Activated CD4-positive, alpha-beta T cell treated with anti-CD3 and anti-CD28 coated beads, Interleukin-2, amount 50 U/mL, for 16 hours (primary cell): ENCODE results near the gene DNASE1L2.

Experiments
- DNase-seq: peaks from one replicate; pipeline ENCODE4 v3.0.0-alpha.2; 2020

The DNASE1L2 gene

GRCh38 chr16:2271848-2272461 is 35.7 kb downstream of the DNASE1L2 start:
- no peak for DNase-seq

- DNase-seq, result no peak
Measured at GRCh38 chr16:2273484-2273883, 37.2 kb downstream of the DNASE1L2 start.

- no peak for DNase-seq
Measured at GRCh38 chr16:2273931-2274330, 37.7 kb downstream of the DNASE1L2 start.

GRCh38 chr16:2275476-2276367 is 39.5 kb downstream of the DNASE1L2 start:
- no peak for DNase-seq

- no peak for DNase-seq
Measured at GRCh38 chr16:2276368-2277195, 40.3 kb downstream of the DNASE1L2 start.

DNA sequence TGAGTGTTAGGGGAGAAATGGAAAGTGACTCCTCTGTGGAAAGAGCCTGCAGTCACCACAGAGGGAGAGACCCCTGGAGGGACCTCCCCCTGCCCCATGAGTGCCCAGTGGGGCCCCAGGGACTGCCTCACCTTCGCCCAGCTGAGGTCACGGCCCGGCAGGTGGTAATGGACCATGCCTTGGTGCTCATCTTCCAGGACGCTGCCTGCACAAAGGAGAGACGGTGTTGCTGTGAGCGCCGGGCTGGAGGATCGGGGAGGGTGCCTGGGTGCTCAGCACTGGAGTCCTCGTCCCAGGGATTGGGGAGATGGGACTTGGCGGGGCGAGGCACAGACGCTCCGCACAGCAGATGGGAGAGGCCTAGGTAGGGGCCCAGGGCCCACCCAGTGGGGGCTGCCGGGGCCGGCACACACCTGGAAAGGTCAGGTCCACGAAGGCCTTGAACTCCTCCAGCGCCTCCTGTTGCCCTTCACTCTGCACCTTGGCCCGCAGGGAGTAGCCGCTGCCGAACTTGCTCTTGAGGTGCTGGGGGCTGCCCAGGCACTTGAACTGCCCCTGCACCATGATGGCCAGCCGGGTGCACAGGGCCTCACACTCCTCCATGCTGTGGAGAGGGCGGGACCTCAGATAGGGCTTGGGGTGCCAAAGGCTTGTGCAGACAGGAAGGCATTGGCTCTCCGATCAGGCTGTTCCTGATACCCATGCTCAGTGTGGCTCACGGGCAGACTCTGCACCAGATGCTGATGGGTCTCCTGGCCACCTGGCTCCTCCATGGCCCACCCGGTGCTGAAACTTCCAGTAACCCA is 41.4 kb downstream of the DNASE1L2 start:
- DNase-seq, result no peak

DNA sequence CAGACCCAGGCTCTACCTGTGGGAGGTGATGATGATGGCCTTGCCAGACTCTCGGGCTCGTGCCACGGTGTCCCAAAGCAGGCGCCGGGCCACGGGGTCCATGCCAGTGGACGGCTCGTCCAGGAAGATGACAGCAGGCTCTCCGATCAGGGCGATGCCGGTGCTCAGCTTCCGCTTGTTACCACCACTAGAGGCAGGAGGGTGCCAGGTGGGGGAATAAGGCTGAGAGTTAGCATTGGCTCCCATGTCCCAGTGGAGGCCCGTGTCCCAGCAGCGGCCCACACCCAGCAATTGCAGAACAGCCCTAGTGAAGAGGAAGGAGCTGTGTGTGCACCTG is 42.0 kb downstream of the DNASE1L2 start:
- DNase-seq, result no peak

DNA sequence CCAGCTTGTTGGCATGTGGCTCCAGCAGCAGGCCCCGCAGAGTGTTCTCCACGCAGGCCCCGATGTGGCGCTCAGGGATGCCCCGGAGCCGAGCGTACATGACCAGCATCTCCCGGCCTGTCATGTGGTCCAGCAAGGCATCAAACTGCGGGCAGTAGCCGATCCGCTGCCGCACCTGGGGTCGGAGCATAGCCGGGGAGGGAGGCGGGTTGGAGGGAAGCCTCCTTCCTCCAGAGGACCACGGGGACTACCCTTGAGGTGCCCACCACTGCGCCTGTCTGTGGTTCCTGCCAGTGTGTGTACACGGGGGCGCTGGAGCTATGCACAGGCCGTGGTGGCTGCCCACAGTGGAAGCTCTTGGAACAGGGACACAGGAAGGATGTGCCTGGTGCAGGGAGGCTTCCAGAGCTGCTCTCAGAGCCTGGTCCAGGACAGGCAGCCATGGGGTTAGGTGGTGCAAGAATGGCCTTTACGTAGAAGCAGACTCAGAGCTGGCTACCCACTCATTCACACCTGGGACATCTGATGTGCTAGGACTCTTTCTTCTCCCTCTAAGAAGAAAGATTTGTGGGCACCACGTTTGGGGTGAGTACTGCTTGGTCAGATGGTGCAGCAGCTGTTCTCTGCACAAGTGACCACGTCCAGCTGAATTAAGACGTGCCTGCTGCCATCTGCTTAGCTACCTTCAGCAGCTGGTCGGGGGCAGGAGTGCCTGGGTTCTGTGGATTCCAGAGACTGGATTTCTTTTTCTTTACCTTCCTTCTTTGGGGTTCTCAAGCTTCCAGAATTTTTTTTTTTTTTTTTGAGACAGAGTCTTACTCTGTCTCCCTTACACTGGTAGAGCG is 42.9 kb downstream of the DNASE1L2 start:
- DNase-seq, result no peak

- DNase-seq, result no peak
Measured at GRCh38 chr16:2280461-2280860, 44.2 kb downstream of the DNASE1L2 start.

- no peak for DNase-seq
Measured at GRCh38 chr16:2280981-2281542, 44.8 kb downstream of the DNASE1L2 start.

- DNase-seq, result no peak
Measured at GRCh38 chr16:2282262-2282661, 46.0 kb downstream of the DNASE1L2 start.

GRCh38 chr16:2282866-2283555 is 46.8 kb downstream of the DNASE1L2 start:
- DNase-seq, result no peak

- DNase-seq, result no peak
Measured at GRCh38 chr16:2284001-2284770, 47.9 kb downstream of the DNASE1L2 start.

DNA sequence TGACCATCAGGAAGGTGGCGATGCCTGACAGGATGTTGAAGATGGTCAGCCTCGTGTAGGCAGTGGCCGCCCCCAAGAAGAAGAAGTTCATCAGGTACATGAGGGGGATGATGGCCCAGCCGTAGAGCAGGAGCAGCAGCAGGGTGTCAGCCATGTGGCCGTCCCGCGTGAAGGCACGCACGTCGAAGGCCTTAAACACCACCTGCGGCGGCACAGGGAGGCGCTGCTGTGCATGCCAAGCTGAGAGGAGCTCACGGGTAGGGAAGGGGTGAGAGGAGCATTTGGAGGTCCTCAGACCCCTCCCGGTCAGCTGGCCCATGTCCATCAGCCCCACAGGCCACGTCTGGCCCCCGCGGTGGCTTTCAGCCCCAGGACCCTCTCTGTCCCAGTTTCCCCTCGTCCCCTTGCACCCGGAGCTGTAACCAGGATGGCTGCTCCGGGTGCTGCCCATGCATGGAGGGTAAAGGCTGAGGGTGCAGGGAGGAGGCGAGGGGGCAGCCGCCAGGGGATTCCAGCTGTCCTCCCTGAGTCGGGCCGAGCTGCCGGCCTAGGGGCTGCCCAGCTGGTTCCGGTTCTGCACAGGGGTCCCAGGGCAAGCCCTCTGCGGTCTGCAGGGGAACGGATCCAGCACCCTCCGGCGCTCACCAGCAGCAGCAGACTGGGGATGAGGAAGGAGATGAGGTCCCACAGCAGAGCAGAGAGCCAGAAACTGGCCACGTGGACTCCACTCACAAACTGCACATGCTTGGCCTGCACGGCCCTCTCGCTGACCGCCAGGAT is 48.7 kb downstream of the DNASE1L2 start:
- no peak for DNase-seq

GRCh38 chr16:2285731-2286191 is 49.5 kb downstream of the DNASE1L2 start:
- no peak for DNase-seq

DNA sequence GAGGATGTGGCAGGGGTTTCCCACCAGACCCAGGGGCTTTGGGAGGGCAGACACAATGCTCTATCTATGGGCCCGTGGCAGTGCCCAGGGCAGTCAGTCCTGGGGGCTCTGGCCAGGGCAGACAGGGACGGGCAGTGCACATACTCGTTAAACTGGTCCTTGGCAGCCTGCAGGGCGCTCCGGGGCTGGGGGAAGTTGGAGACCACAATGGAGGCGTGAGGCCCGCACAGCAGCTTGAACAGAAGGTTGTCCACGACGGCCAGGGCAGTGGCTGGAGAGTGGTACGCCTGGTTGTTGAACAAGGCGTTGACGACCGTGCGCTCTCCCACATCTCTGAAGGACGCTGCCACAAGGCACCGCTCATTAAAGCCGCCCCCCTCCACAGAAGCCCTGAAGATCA is 50.3 kb downstream of the DNASE1L2 start:
- DNase-seq, result no peak

- DNase-seq, result no peak
Measured at GRCh38 chr16:2287916-2288547, 51.8 kb downstream of the DNASE1L2 start.
